Type B pancreatic cell (in vitro differentiated cells): ENCODE data around the gene MED25. TPM values are rescaled to one million over a fixed set of nuclear protein-coding genes. Genes with fewer than 3 reads are reported as not detected.

Experiments
- DNase-seq: peaks from one replicate; pipeline ENCODE4 v3.0.0; 2021; ENCODE audit warnings: mixed read lengths; ENCODE audit not compliant: unreplicated experiment; ENCODE audit errors: extremely low spot score
- H3K27ac Mint-ChIP-seq: 2 replicates; pipeline ENCODE4 v1.8.0; 2021; ENCODE audit warnings: mild to moderate bottlenecking, mixed read lengths
- H3K27me3 Mint-ChIP-seq: 2 replicates; pipeline ENCODE4 v1.8.0; 2021; ENCODE audit warnings: mixed read lengths
- H3K36me3 Mint-ChIP-seq: 2 replicates; pipeline ENCODE4 v1.8.0; 2021; ENCODE audit warnings: mixed read lengths
- H3K4me1 Mint-ChIP-seq: one replicate; pipeline ENCODE4 v1.8.0; 2021; ENCODE audit warnings: mixed read lengths; ENCODE audit not compliant: unreplicated experiment
- H3K4me3 Mint-ChIP-seq: 2 replicates; pipeline ENCODE4 v1.8.0; 2021; ENCODE audit warnings: mild to moderate bottlenecking, mixed read lengths
- H3K9me3 Mint-ChIP-seq: 2 replicates; pipeline ENCODE4 v1.8.0; 2021; ENCODE audit warnings: mixed read lengths
- total RNA-seq: library from RNA; stranded (reverse); gene quantifications from 2 replicates; pipeline ENCODE4 v1.2.1, GENCODE V29; 2021; ENCODE audit warnings: low replicate concordance
- TF ChIP-seq, protein P1 (sequence below): fragments of 200-600 bp; sonication (generic); conservative IDR thresholded peaks from 2 replicates; pipeline ENCODE4 v1.5.0; 2021; ENCODE audit warnings: antibody characterized with exemption, mild to moderate bottlenecking

The MED25 gene
- total RNA-seq, 1 donor from 2014 or later: 88.9 TPM

DNA sequence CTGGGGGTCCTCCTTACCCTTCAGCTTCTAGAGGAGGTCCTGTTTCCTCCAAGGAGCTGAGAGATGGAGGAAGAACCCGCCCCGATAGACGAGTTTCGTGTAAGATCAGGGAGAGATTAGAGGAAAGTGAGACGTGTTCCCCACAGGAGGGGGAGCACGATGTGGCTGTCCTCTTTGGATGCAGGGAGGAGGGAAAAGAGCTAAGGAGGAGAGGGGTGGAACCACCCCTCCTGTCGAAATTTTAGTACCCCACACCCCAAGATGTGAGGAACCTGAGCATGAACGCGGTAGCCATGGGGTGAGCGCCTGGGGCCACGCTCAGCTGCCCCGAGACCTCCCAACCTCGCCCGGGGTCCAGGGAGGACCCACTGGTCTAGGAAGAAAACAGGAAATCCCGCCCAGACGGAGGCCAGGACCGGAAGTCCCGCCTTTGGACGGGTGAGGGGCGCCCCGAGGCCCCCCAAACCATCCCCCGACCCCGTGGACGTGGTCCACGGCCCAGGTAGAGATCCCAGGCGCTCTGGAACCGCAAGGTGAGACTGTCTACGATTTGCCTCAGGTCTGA lies 57.9 kb downstream of the MED25 start:
- H3K36me3 Mint-ChIP-seq: peaks cover 7% of the 10 kb centered on the region
- no peak overlapping the region for H3K27ac Mint-ChIP-seq
- no peak for DNase-seq
- TF ChIP-seq, protein P1, sequence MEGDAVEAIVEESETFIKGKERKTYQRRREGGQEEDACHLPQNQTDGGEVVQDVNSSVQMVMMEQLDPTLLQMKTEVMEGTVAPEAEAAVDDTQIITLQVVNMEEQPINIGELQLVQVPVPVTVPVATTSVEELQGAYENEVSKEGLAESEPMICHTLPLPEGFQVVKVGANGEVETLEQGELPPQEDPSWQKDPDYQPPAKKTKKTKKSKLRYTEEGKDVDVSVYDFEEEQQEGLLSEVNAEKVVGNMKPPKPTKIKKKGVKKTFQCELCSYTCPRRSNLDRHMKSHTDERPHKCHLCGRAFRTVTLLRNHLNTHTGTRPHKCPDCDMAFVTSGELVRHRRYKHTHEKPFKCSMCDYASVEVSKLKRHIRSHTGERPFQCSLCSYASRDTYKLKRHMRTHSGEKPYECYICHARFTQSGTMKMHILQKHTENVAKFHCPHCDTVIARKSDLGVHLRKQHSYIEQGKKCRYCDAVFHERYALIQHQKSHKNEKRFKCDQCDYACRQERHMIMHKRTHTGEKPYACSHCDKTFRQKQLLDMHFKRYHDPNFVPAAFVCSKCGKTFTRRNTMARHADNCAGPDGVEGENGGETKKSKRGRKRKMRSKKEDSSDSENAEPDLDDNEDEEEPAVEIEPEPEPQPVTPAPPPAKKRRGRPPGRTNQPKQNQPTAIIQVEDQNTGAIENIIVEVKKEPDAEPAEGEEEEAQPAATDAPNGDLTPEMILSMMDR: no peak
- no peaks in the 10 kb centered on the region for H3K27me3 Mint-ChIP-seq
- no peak overlapping the region for H3K4me3 Mint-ChIP-seq
- H3K4me1 Mint-ChIP-seq: peaks cover 4% of the 10 kb centered on the region
- no peaks in the 10 kb centered on the region for H3K9me3 Mint-ChIP-seq

DNA sequence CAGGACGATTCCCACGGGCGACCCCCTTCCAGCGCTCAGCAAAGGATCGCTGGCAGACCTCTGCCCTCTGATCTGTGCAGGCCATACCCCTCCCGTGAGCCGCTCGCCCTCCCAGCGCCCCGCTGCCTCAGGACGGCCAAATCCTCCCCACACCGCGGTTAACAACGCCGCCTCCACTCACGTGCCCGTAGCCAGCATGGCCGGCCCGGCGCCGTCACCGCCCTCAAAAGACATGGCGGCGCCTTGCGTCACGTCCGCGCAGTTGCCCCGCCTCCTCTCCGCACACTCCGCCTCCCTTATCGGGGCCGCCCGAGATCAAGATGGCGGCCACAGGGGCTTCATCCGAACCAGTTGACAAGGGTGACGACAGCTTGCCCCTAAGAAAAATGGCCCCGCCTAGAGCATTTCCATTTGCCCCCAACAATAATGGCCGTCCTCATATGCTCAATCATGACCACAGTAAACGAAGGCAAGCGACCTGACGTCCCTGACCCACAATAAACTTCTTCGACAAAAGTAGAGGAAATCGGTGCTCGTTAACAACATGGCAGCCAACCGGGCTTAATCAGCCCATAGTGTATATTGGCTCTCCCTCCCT lies 58.4 kb downstream of the MED25 start:
- Mint-ChIP-seq H3K9me3 (no peaks in the 10 kb centered on the region), H3K27ac (no peak overlapping the region), H3K4me1 (peaks cover 4% of the 10 kb centered on the region), H3K27me3 (no peaks in the 10 kb centered on the region), H3K36me3 (peaks cover 10% of the 10 kb centered on the region), H3K4me3 (no peak overlapping the region)
- TF ChIP-seq, protein P1: no peak
- DNase-seq: peak; percentile 97

DNA sequence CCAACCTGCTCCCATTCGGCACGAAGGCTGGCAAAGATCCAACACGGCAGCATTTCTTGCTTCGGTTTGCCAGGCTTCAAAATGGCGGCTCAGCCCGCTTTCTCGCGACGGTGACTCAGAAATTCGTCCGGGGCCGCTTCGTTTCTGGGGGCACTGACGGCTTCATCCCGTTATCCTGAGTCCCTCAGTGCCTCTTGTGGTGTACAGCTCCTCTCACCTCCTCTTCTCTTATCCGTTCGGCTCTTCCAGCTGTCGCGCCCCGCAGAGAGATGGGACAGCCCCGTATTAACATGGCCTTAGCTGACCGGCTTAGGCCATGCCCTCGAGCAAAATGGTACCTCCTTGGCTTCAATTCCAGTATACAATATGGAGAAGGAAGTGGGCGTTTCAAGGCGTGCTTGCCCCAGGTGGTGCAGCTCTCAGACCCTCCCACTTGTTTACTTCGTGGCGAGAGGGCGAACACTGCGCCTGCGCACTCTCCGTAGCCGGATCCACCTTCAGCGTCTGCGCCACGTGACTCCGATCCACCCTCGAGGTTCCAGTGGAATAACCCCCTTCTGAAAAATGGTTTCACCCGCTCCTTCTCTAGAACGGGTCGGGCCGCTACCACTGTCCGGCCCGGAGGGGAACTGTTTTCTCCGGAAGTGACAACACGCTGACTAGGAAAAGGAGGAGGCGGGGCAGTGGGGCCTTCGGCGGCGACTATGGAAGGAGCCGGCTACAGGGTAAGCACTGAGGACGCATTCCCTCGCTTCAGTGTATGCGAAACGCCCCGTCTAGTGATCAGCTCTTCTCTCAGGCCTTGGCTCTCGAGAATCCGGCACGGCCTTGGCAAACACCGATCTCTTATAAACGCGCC lies 59.2 kb downstream of the MED25 start, which contains the start of the genes AKT1S1 and TBC1D17:
Gene AKT1S1 (minus strand): TSS at position 336 of the 859 bp plus-strand sequence. CDS start 4,060 bp downstream, outside the sequence.
Gene TBC1D17 (plus strand): TSS at position 683 of the 859 bp plus-strand sequence. CDS start 22 bp downstream, at position 705.
- Mint-ChIP-seq H3K4me3 (no peak within 1 kb of the TSS), H3K27ac (no peak within 1 kb of the TSS), H3K36me3 (peaks cover 11% of the 10 kb centered on the region), H3K4me1 (peaks cover 4% of the 10 kb centered on the region), H3K27me3 (no peaks in the 10 kb centered on the region), H3K9me3 (no peaks in the 10 kb centered on the region)
- TF ChIP-seq, protein P1: no peak
- peak; percentile 98 for DNase-seq

DNA sequence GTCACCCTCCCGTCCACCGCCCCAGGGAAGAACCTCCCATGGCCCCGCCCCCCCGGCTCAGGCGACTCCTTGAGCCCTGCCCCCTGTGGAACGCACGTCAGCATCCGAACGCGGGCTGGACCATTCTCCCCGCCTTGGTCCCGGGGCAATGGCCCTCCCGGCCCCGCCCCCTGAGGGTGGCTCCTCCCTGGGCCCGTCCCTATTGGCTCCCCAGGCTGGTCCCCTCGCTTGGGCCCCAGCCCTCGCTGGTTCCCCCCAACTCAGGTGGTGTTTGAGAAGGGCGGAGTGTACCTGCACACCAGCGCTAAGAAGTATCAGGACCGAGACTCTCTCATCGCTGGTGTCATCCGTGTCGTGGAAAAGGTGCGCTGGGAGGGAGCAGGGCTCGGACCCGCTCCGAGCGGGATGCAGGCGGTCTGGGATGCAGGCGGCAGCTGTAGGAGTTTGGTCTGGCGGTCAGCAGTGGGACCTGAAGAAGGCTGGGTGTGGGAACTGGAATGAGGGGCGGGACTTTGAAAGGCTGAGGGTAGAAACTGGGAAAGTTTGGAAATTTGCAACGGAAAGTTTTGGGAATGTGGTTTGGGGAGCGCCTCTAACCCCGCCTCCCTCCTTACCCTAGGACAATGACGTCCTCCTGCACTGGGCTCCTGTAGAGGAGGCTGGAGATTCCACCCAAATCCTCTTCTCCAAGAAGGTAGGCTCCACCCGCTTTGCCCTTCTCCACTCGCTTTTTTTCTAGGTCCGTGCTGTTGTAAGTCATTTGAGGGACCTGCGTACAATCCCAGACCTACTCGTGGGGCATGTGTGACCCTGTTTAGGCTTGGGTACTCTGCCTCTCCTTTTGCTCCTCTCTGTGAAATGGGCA lies 60.0 kb downstream of the MED25 start:
- H3K27ac Mint-ChIP-seq: no peak overlapping the region
- peaks cover 4% of the 10 kb centered on the region for H3K4me1 Mint-ChIP-seq
- TF ChIP-seq, protein P1: no peak
- H3K9me3 Mint-ChIP-seq: no peaks in the 10 kb centered on the region
- no peak overlapping the region for H3K4me3 Mint-ChIP-seq
- H3K36me3 Mint-ChIP-seq: peaks cover 13% of the 10 kb centered on the region
- DNase-seq: peak; percentile 98
- H3K27me3 Mint-ChIP-seq: no peaks in the 10 kb centered on the region

DNA sequence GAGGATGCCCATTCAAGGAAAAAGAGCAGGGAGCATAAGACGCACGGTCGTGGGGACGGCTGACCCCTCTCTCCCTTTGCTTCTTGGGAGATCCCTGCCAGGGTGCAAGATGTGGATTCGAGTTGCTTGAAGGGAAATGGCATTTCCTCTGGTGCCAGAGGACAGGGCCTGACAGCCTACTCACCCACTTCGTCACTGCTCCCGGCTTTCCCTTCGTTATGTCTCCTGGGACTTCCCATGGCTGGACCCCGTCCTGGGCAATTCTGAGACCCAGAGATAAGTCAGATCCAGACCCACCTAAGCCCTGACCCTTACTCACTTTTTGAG lies 60.6 kb downstream of the MED25 start:
- DNase-seq: no peak
- Mint-ChIP-seq H3K9me3 (no peaks in the 10 kb centered on the region), H3K4me3 (no peak overlapping the region), H3K27ac (no peak overlapping the region), H3K27me3 (no peaks in the 10 kb centered on the region), H3K36me3 (peaks cover 17% of the 10 kb centered on the region), H3K4me1 (peaks cover 4% of the 10 kb centered on the region)
- TF ChIP-seq, protein P1: no peak
